Measurements from ENCODE around the gene HKDC1.

Gene HKDC1

GRCh38 chr10:69209787-69210484 lies 10.2 kb upstream of the HKDC1 start:
- TF ChIP-seq, protein P1, sequence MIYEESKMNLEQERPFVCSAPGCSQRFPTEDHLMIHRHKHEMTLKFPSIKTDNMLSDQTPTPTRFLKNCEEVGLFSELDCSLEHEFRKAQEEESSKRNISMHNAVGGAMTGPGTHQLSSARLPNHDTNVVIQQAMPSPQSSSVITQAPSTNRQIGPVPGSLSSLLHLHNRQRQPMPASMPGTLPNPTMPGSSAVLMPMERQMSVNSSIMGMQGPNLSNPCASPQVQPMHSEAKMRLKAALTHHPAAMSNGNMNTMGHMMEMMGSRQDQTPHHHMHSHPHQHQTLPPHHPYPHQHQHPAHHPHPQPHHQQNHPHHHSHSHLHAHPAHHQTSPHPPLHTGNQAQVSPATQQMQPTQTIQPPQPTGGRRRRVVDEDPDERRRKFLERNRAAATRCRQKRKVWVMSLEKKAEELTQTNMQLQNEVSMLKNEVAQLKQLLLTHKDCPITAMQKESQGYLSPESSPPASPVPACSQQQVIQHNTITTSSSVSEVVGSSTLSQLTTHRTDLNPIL (CRISPR knock-in tag; IDR thresholded peaks at IDR 0.05; ENCODE audit: low read depth), result no peak
- TF ChIP-seq ZNF70 (CRISPR knock-in tag; IDR thresholded peaks at IDR 0.05), result no peak
- no peak for TF ChIP-seq ZNF565 (CRISPR knock-in tag; conservative IDR thresholded peaks at IDR 0.05; ENCODE audit: low read depth)
- TF ChIP-seq ZFP30 (CRISPR knock-in tag; IDR thresholded peaks at IDR 0.05), result no peak
- TF ChIP-seq, protein P2, sequence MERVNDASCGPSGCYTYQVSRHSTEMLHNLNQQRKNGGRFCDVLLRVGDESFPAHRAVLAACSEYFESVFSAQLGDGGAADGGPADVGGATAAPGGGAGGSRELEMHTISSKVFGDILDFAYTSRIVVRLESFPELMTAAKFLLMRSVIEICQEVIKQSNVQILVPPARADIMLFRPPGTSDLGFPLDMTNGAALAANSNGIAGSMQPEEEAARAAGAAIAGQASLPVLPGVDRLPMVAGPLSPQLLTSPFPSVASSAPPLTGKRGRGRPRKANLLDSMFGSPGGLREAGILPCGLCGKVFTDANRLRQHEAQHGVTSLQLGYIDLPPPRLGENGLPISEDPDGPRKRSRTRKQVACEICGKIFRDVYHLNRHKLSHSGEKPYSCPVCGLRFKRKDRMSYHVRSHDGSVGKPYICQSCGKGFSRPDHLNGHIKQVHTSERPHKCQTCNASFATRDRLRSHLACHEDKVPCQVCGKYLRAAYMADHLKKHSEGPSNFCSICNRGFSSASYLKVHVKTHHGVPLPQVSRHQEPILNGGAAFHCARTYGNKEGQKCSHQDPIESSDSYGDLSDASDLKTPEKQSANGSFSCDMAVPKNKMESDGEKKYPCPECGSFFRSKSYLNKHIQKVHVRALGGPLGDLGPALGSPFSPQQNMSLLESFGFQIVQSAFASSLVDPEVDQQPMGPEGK (CRISPR knock-in tag; IDR thresholded peaks at IDR 0.05; ENCODE audit: borderline replicate concordance), result no peak
- TF ChIP-seq TCF4 (CRISPR knock-in tag; IDR thresholded peaks at IDR 0.05; ENCODE audit: borderline replicate concordance), result no peak
- no peak for ATAC-seq

GRCh38 chr10:69211104-69211503 lies 9.0 kb upstream of the HKDC1 start:
- no peak for ATAC-seq
- TF ChIP-seq ZNF8 (CRISPR knock-in tag; IDR thresholded peaks at IDR 0.05) (no peak), ZFP30 (CRISPR knock-in tag; IDR thresholded peaks at IDR 0.05) (no peak), TCF4 (CRISPR knock-in tag; IDR thresholded peaks at IDR 0.05; ENCODE audit: borderline replicate concordance) (no peak), TOX (CRISPR knock-in tag; IDR thresholded peaks at IDR 0.05; ENCODE audit: borderline replicate concordance) (no peak), GLIS3 (CRISPR knock-in tag; IDR thresholded peaks at IDR 0.05) (no peak), ZC3H10 (CRISPR knock-in tag; IDR thresholded peaks at IDR 0.05) (no peak), ZFP3 (CRISPR knock-in tag; IDR thresholded peaks at IDR 0.05) (no peak), ZNF565 (CRISPR knock-in tag; conservative IDR thresholded peaks at IDR 0.05; ENCODE audit: low read depth) (no peak), RARB (CRISPR knock-in tag; IDR thresholded peaks at IDR 0.05) (no peak), CSRNP3 (CRISPR knock-in tag; IDR thresholded peaks at IDR 0.05) (no peak), SNAI2 (CRISPR knock-in tag; IDR thresholded peaks at IDR 0.05) (no peak), OSR1 (CRISPR knock-in tag; IDR thresholded peaks at IDR 0.05) (no peak)
- TF ChIP-seq, protein P3, sequence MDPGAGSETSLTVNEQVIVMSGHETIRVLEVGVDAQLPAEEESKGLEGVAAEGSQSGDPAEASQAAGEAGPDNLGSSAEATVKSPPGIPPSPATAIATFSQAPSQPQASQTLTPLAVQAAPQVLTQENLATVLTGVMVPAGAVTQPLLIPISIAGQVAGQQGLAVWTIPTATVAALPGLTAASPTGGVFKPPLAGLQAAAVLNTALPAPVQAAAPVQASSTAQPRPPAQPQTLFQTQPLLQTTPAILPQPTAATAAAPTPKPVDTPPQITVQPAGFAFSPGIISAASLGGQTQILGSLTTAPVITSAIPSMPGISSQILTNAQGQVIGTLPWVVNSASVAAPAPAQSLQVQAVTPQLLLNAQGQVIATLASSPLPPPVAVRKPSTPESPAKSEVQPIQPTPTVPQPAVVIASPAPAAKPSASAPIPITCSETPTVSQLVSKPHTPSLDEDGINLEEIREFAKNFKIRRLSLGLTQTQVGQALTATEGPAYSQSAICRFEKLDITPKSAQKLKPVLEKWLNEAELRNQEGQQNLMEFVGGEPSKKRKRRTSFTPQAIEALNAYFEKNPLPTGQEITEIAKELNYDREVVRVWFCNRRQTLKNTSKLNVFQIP (CRISPR knock-in tag; IDR thresholded peaks at IDR 0.05; ENCODE audit: borderline replicate concordance, low read depth), result no peak
- TF ChIP-seq, protein P2 (CRISPR knock-in tag; IDR thresholded peaks at IDR 0.05; ENCODE audit: borderline replicate concordance), result no peak

DNA sequence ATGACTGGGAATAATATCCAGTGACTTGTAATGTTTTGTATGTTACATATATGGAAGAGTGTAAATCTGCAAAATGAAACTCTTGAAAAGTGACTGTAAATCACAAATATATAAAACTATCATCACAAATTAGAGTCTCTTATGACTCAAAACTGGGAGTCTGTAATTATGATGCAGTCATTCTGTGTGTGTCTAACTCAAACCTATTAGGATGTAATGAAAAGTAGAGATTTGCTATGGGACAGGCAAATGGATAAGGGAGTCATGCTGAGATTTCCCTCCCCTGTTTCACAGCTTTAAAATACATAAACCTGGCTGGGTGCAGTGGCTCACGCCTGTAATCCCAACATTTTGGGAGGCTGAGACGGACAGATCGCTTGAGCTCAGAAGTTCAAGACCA lies 8.6 kb upstream of the HKDC1 start:
- TF ChIP-seq ESRRG (CRISPR knock-in tag; IDR thresholded peaks at IDR 0.05) (no peak), ZC3H10 (CRISPR knock-in tag; IDR thresholded peaks at IDR 0.05) (no peak), PPARA (CRISPR knock-in tag; IDR thresholded peaks at IDR 0.05; ENCODE audit: borderline replicate concordance) (no peak), ZNF565 (CRISPR knock-in tag; conservative IDR thresholded peaks at IDR 0.05; ENCODE audit: low read depth) (no peak), ISL1 (CRISPR knock-in tag; IDR thresholded peaks at IDR 0.05) (no peak), ZNF8 (CRISPR knock-in tag; IDR thresholded peaks at IDR 0.05) (no peak)
- TF ChIP-seq, protein P1 (CRISPR knock-in tag; IDR thresholded peaks at IDR 0.05; ENCODE audit: low read depth), result no peak
- ATAC-seq, result no peak
